ENCODE data around the gene PTPN2.
"Not testable (repeated sequence)": the region's sequence is repeated elsewhere in the genome, so short reads cannot be mapped to it uniquely, and the experiment has no call there.

Gene PTPN2

DNA sequence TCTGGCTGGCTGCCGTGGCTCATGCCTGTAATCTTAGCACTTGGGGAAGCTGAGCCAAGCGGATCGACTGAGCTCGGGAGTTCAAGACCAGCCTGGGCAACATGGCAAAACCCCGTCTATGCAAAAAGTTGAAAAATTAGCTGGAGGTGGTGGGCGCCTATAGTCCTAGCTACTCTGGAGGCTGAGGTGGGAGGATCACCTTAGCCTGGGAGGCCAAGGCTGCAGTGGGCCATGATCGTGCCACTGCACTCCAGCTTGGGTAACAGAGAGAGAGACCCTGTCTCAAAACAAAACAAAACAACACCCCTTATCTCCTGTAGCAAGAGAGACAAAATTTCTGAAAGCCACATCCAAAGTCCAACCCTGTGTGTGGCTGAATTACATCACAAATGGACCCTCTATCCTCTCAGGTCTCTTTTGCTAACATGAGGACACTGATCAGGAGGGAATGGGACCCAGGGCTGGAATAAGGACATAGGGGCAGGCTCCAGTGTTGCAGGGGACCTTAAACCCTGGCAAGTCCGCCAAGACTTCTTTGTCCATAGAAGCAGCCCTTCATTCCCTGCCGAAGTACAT lies 116.4 kb downstream of the PTPN2 start:
- TF ChIP-seq, protein P1, sequence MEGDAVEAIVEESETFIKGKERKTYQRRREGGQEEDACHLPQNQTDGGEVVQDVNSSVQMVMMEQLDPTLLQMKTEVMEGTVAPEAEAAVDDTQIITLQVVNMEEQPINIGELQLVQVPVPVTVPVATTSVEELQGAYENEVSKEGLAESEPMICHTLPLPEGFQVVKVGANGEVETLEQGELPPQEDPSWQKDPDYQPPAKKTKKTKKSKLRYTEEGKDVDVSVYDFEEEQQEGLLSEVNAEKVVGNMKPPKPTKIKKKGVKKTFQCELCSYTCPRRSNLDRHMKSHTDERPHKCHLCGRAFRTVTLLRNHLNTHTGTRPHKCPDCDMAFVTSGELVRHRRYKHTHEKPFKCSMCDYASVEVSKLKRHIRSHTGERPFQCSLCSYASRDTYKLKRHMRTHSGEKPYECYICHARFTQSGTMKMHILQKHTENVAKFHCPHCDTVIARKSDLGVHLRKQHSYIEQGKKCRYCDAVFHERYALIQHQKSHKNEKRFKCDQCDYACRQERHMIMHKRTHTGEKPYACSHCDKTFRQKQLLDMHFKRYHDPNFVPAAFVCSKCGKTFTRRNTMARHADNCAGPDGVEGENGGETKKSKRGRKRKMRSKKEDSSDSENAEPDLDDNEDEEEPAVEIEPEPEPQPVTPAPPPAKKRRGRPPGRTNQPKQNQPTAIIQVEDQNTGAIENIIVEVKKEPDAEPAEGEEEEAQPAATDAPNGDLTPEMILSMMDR (conservative IDR thresholded peaks at IDR 0.05; ENCODE audit: low read length) = no peak
- no peak for DNase-seq (ENCODE audit: low read depth)
- H3K4me3 ChIP-seq (ENCODE audit: low read length) = no peak overlapping the region

DNA sequence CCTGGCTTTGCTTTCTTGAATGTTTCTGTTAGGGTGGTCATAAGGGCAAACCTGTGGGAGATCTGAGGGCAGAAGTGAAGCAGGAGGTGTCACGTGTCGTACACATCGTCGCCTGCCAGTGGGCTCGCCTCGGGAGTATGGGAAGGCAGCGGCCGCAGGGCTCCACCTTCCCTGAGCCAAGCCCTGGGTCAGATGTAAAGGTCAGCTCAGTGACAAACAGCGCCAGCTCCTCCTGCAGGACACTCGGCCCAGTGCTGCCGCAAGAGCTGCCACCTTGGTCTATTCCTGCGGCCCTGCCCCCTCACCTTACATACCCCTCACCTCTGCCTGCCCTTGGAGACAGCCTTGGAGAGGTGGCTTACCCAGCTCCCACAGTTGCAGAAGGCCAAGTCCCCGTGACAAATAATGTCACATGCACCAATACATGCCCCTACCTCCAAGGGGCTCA lies 117.0 kb downstream of the PTPN2 start:
- TF ChIP-seq, protein P1 (conservative IDR thresholded peaks at IDR 0.05; ENCODE audit: low read length) = no peak
- DNase-seq (ENCODE audit: low read depth) = no peak
- H3K4me3 ChIP-seq (ENCODE audit: low read length) = no peak overlapping the region

DNA sequence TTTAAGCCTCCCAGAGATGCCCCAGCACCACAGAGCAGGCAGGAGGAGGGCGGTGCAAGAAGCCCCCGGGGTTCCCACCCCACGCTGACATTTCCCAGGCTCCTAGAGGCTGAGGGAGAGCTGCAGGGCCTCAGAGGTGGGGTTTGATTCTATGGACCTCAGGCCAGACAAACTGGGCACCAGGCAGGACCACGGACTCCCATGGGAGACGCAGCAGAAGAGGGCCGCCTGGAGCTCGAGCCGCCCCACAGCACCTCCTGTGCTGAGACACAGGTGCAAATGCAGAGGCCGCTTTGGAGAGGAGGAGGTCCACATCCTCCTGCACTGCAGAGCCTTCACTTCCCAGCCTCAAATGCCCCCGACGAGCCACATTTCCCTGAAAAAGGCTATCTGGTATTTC lies 118.5 kb downstream of the PTPN2 start:
- H3K4me3 ChIP-seq (ENCODE audit: low read length) = no peak overlapping the region
- no peak for DNase-seq (ENCODE audit: low read depth)
- TF ChIP-seq, protein P1 (conservative IDR thresholded peaks at IDR 0.05; ENCODE audit: low read length) = no peak

DNA sequence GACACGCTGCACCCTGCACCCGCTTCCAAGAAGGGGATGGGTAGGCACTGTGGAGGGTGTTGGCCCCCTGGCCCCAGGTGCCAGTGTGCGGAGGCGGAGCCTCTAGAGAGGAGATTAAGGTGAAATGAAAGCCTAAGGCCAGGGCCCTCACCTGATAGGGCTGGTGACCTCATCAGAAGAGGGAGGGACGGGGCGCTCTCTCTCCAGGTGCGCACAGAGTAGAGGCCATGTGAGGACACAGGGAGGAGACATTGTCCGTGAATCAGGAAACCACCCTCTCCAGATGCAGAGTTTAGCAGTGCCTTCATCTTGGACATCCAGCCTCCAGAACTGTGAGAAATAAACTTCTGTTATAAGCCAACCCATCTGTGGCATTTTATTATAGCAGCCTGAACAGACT lies 118.9 kb downstream of the PTPN2 start:
- H3K4me3 ChIP-seq (ENCODE audit: low read length) = no peak overlapping the region
- TF ChIP-seq, protein P1 (conservative IDR thresholded peaks at IDR 0.05; ENCODE audit: low read length) = no peak
- no peak for DNase-seq (ENCODE audit: low read depth)

DNA sequence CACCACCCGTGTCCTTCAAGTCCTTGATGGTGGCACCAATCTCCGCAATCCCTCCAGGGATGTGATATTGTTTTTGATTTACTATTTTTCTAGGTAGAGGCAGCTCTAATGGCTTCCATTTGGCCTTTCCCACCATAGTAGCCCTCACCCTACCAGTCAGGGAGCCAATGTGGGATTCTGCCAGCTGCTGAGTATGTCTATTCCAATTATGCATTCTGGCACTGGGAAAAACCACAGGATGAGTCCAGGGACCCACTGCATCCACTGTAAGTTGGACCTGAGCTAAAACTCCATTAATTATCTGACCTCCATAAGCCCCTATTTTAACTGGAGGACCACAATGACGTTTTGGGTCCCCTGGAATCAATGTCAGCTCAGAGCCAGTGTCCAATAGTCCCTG lies 125.5 kb downstream of the PTPN2 start:
- not testable (repeated sequence) for H3K4me3 ChIP-seq (ENCODE audit: low read length); DNase-seq (ENCODE audit: low read depth)

DNA sequence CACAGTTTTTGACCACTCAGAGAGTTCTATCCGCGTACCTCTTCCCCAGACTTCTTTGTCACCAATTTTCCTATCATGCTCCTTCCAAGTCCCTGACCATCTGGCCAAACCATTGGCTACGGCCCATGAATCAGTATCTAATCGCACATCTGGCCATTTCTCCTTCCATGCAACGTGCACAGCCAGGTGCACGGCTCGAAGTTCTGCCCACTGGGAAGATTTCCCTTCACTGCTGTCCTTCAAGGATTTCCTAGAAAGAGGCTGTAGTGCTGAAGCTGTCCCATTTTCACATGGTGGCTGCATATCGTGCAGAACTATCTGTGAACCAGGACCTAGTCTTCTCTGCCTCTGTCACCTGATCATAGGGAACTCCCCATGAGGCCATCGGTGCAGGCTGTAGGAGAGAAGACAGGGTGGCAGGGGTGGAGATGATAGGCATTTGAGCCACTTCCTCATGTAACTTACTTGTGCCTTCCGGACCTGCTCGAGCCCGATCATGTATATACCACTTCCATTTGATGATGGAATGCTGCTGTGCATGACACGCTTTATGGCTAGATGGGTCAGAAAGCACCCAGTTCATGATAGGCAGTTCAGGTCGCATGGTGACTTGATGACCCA lies 127.3 kb downstream of the PTPN2 start:
- not testable (repeated sequence) for DNase-seq (ENCODE audit: low read depth); H3K4me3 ChIP-seq (ENCODE audit: low read length)

DNA sequence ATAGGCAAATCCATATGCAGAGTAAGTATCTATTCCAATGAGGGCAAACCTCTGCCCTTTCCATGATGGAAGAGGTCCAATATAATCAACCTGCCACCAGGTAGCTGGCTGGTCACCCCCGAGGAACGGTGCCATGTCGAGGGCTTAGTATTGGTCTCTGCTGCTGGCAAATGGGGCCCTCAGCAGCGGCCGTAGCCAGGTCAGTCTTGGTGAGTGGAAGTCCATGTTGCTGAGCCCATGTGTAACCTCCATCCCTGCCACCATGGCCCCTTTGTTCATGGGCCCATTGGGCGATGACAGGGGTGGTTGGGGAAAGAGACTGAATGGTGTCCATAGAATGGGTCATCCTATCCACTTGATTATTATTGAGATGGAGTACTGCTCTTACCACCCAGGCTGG lies 128.4 kb downstream of the PTPN2 start:
- DNase-seq (ENCODE audit: low read depth); H3K4me3 ChIP-seq (ENCODE audit: low read length): not testable (repeated sequence)

DNA sequence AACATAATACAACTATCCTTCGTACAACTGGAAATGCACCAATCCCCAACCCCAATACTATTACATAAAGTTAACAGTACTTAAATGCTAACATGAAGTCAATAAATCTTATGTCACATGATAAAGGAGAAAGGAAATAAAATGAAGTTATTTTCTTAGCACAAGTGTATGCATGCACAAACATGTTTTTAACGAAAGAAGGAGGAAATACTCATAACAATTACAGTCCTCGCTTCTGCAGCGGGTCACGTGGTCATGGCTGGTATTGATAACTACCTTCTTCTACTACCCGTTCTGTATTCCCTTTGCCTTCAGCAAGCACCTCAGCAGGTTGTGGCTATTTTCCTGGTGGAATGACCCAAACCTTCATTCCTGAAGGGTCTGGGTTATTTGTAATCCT lies 129.5 kb downstream of the PTPN2 start:
- no peak overlapping the region for H3K4me3 ChIP-seq (ENCODE audit: low read length)
- TF ChIP-seq, protein P1 (conservative IDR thresholded peaks at IDR 0.05; ENCODE audit: low read length) = no peak
- no peak for DNase-seq (ENCODE audit: low read depth)

DNA sequence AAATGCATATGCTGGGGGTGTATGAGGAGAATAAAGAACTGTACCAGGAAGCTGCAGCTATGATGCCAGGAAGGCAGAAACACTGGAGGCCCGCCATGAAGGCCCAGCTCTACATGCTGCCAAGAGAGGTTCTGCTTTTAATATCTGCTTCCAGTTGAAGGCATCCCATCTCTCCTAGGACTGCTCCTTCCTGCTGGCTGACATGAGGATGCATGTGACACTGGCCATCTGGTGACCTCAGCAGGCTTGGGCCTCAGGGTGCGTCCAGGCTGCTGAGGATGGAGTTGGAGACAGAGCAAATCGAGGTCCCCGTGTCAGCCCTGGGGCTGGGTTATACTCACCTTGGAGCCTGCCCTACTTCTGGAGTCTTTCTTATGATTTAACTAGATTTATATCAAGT lies 132.1 kb downstream of the PTPN2 start:
- DNase-seq (ENCODE audit: low read depth) = no peak
- no peak overlapping the region for H3K4me3 ChIP-seq (ENCODE audit: low read length)
- TF ChIP-seq, protein P1 (conservative IDR thresholded peaks at IDR 0.05; ENCODE audit: low read length) = no peak

All from AG10803 (cell line).